Skeletal muscle satellite cell (primary cell): ENCODE measurements around the gene NHLRC4.

Experiments
- H3K27me3 ChIP-seq: 2 replicates; pipeline ENCODE4 v1.7.0; 2013; ENCODE audit warnings: low read length; ENCODE audit not compliant: control insufficient read depth, insufficient read depth
- H3K36me3 ChIP-seq: 2 replicates; pipeline ENCODE4 v1.7.0; 2013; ENCODE audit warnings: mild to moderate bottlenecking, control low read depth, low read length; ENCODE audit not compliant: insufficient read depth
- H3K4me1 ChIP-seq: 2 replicates; pipeline ENCODE4 v1.7.0; 2013; ENCODE audit warnings: low read length; ENCODE audit not compliant: control insufficient read depth, insufficient read depth
- H3K4me2 ChIP-seq: 2 replicates; pipeline ENCODE4 v1.7.0; 2013; ENCODE audit warnings: mild to moderate bottlenecking, low read length
- H3K4me3 ChIP-seq: 2 replicates; pipeline ENCODE4 v1.7.0; 2013; ENCODE audit warnings: low read length
- H3K9ac ChIP-seq: 2 replicates; pipeline ENCODE4 v1.7.0; 2013; ENCODE audit warnings: mild to moderate bottlenecking, low read depth, low read length, moderate library complexity
- H3K9me3 ChIP-seq: replicated peaks from 2 replicates; pipeline ENCODE4 v1.7.0; 2013; ENCODE audit warnings: mild to moderate bottlenecking, control low read depth, low read length

Gene NHLRC4

DNA sequence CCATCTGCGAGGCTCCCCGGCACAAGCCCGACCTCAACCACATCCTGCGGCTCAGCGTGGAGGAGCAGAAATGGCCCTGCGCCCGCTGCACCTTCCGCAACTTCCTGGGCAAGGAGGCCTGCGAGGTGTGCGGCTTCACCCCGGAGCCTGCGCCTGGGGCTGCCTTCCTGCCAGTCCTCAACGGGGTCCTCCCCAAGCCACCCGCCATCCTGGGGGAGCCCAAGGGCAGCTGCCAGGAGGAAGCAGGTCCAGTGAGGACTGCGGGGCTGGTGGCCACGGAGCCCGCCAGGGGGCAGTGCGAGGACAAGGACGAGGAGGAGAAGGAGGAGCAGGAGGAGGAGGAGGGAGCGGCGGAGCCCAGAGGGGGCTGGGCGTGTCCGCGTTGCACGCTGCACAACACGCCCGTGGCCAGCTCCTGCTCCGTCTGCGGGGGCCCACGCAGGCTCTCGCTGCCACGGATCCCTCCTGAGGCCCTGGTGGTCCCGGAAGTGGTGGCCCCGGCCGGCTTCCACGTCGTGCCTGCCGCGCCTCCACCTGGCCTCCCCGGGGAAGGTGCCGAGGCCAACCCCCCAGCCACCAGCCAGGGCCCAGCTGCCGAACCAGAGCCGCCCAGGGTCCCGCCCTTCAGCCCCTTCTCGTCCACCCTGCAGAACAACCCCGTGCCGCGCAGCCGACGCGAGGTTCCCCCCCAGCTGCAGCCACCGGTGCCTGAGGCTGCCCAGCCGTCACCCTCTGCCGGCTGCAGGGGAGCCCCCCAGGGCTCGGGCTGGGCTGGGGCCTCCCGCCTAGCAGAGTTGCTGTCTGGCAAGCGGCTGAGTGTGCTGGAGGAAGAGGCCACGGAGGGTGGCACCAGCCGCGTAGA, 19.7 kb upstream of the NHLRC4 start:
- H3K27me3 ChIP-seq, result no peaks in the 10 kb centered on the region
- H3K9me3 ChIP-seq, result no peaks in the 10 kb centered on the region
- no peak overlapping the region for H3K9ac ChIP-seq
- peaks cover 27% of the 10 kb centered on the region for H3K36me3 ChIP-seq
- H3K4me3 ChIP-seq, result no peak overlapping the region
- no peaks in the 10 kb centered on the region for H3K4me1 ChIP-seq
- H3K4me2 ChIP-seq, result peak overlapping the region; percentile 31

DNA sequence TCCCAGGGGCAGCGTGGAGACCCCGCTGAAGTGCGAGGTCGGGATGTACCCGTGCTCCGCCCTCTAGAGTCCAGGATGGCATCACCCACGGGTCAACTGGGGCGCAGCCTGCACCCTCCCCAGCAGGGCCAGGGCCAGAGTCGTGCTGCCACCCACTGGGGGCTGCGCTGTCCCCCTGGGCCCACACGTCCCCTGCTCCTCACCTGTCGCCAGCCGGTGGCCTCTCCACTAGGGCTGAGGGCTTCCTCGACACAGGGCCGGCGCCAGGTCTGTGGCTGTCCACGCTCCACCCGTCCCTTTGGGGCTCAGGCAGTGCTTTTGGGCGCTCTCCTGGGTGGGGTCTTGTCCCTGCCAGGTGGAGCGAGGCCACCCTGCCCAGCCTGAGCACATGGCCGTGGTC, 18.2 kb upstream of the NHLRC4 start:
- no peak overlapping the region for H3K9ac ChIP-seq
- H3K27me3 ChIP-seq, result no peaks in the 10 kb centered on the region
- H3K9me3 ChIP-seq, result no peaks in the 10 kb centered on the region
- H3K4me3 ChIP-seq, result no peak overlapping the region
- no peak overlapping the region for H3K4me2 ChIP-seq
- H3K36me3 ChIP-seq, result peaks cover 29% of the 10 kb centered on the region
- H3K4me1 ChIP-seq, result no peaks in the 10 kb centered on the region

DNA sequence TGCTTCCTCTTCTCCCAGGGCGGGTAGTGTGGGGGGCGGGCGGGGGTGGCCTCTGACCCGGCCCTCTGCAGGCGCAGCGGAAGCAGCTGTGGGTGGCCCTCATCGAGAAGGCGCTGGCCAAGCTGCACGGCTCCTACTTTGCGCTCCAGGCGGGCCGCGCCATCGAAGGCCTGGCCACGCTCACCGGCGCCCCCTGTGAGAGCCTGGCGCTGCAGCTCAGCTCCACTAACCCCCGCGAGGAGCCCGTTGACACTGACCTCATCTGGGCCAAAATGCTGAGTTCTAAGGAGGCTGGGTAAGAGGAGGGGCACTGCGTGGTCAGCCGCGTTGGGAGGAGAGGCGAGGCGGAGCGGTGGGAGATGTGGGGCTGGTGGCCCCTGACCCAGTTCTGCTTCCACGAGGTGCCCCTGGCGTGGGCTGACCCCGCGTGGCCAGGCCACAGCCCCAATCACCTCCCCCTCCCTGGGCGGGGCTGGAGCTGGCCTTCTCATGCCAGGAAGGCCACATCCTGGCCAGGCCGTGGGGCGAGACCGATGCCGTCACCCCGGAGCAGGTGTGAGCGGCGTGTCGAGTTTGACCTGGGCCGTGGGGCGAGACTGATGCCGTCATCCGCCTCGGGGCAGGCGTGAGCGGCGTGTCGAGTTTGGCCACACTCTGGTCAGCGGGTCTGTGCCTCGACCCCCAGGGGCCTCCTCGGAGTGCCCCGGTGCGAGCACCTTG, 17.1 kb upstream of the NHLRC4 start:
- Histone ChIP-seq H3K36me3 (peaks cover 29% of the 10 kb centered on the region), H3K4me3 (no peak overlapping the region)

DNA sequence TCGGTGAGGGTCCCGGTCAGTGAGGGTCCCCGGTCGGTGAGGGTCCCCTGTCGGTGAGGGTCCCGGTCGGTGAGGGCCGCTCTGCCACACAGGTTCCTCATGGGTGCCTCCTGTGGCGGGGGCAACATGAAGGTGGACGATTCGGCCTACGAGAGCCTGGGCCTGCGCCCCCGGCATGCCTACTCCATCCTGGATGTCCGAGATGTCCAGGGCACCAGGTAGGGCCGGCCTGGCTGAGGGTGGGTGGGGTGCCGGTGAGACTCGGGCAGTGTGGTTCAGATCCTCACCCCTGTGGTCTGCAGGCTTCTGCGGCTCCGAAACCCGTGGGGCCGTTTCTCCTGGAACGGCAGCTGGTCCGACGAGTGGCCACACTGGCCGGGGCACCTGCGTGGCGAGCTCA, 15.6 kb upstream of the NHLRC4 start:
- H3K9me3 ChIP-seq, result no peaks in the 10 kb centered on the region
- peaks cover 29% of the 10 kb centered on the region for H3K36me3 ChIP-seq
- no peak overlapping the region for H3K4me3 ChIP-seq
- no peaks in the 10 kb centered on the region for H3K27me3 ChIP-seq
- no peak overlapping the region for H3K4me2 ChIP-seq
- H3K9ac ChIP-seq, result no peak overlapping the region
- peaks cover 25% of the 10 kb centered on the region for H3K4me1 ChIP-seq

More for the DNA sequence above, 17.1 kb upstream of the NHLRC4 start:
- Histone ChIP-seq H3K27me3 (no peaks in the 10 kb centered on the region), H3K9ac (no peak overlapping the region), H3K9me3 (no peaks in the 10 kb centered on the region), H3K4me1 (peaks cover 11% of the 10 kb centered on the region), H3K4me2 (no peak overlapping the region)

DNA sequence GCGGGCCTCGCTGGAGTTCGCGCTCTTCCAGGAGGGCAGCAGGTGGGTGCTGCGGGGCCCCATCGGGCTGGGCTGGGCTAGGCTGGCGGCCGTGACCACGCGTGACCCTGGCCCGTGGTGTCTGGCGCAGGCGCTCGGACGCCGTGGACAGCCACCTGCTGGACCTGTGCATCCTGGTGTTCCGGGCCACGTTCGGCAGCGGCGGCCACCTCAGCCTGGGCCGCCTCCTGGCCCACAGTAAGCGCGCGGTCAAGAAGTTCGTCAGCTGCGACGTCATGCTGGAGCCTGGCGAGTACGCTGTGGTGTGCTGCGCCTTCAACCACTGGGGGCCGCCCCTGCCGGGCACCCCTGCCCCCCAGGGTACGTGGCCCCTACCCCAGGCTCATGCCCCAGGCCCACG, 14.6 kb upstream of the NHLRC4 start:
- Histone ChIP-seq H3K9ac (no peak overlapping the region), H3K36me3 (peaks cover 29% of the 10 kb centered on the region), H3K9me3 (no peaks in the 10 kb centered on the region), H3K4me3 (no peak overlapping the region), H3K27me3 (no peaks in the 10 kb centered on the region), H3K4me1 (peaks cover 25% of the 10 kb centered on the region), H3K4me2 (no peak overlapping the region)

DNA sequence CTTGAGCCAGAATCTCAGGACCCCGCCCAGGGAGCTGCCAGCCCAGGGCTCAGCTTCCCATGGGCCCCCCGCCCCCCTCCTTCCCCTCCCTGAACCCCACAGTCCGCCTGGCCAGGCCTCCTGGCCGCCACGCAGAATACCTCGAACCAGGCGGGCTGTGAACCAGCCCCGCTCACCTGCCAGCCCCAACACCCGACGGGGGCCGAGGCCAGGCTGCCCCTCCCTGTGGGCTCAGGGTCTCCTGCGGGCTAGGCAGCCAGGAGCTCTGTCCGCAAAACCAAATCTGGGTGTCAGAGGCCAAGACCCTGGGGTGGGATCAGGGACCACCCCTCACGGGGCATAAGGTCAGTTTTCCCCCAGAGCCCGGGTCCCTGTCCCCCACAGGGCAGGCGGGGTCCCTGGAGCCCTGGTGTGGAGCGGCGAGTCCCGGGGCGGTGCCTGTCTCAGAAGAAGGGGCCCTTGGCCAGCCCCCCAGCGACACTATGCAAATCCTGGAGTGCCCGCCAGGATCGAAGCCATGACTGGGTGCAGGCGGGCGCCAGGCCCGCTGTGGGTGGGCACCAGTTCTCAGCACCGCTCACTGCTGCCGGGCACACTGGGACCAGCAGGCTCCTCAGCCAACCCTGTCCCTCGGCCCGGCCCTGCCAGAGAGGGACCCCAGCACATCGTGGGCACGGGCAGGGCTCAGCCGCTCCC, 13.1 kb upstream of the NHLRC4 start:
- no peak overlapping the region for H3K9ac ChIP-seq
- no peak overlapping the region for H3K4me2 ChIP-seq
- H3K36me3 ChIP-seq, result peaks cover 22% of the 10 kb centered on the region
- H3K27me3 ChIP-seq, result peaks cover 9% of the 10 kb centered on the region
- no peak overlapping the region for H3K4me3 ChIP-seq
- H3K4me1 ChIP-seq, result peaks cover 25% of the 10 kb centered on the region
- no peaks in the 10 kb centered on the region for H3K9me3 ChIP-seq

DNA sequence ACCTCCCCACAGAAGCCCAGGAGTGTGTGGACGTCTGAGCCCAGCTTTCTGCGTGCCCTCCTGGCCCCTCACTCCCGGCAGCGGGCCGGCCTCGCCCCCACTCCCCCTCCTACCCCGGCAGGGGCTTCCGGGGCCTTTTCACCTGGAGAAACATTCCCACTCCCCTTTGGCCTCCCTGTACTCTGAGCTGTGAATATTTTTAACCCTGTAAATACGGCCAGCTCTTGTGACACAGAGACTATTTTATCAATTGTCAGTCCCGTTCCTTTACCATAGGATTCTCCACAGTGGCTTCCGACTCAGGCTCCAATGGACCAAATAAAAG, 12.5 kb upstream of the NHLRC4 start:
- Histone ChIP-seq H3K27me3 (peaks cover 14% of the 10 kb centered on the region), H3K4me1 (peaks cover 25% of the 10 kb centered on the region), H3K9me3 (no peaks in the 10 kb centered on the region), H3K4me3 (no peak overlapping the region), H3K9ac (peak overlapping the region; percentile 60), H3K4me2 (peak overlapping the region; percentile 86), H3K36me3 (peaks cover 20% of the 10 kb centered on the region)

DNA sequence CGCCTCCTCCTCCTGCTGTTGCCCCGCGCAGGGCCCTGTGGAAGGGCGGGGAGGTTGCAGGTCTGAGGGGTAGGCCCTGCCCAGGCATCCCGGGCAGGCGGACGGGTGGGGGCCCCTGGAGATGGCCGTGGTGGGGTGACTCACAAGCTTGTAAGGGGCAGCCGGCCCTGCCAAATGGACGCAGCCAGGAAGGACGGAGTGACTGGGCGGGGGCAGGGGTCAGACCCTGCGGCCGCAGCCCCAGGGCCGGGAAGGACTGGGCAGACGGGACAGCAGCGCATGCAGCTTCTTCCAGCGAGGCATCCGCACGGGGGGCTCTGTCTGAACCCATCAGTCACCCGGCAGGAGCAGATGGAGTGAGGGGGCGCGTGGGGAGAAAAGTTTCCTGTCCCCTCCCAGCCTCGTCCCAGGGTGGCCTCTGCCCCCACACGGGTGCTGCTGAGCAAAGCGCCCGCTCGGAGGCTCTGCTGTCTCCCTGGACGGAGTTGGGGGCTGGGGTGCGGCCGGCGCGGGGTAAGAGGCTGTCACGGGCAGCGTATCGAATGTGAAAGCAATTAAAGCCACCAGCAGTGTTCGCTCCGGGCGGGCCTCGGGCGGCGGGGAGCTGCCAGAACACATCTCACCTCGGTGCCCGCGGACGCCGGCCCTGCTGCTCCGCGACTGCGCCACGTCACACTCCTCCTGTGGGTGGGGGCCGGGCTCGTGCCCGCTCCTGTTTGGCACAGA, 12.0 kb upstream of the NHLRC4 start:
- peak overlapping the region; percentile 60 for H3K9ac ChIP-seq
- peaks cover 25% of the 10 kb centered on the region for H3K4me1 ChIP-seq
- H3K4me3 ChIP-seq, result peak overlapping the region; percentile 61
- H3K4me2 ChIP-seq, result peak overlapping the region; percentile 86
- peaks cover 17% of the 10 kb centered on the region for H3K36me3 ChIP-seq
- peaks cover 20% of the 10 kb centered on the region for H3K27me3 ChIP-seq
- no peaks in the 10 kb centered on the region for H3K9me3 ChIP-seq

DNA sequence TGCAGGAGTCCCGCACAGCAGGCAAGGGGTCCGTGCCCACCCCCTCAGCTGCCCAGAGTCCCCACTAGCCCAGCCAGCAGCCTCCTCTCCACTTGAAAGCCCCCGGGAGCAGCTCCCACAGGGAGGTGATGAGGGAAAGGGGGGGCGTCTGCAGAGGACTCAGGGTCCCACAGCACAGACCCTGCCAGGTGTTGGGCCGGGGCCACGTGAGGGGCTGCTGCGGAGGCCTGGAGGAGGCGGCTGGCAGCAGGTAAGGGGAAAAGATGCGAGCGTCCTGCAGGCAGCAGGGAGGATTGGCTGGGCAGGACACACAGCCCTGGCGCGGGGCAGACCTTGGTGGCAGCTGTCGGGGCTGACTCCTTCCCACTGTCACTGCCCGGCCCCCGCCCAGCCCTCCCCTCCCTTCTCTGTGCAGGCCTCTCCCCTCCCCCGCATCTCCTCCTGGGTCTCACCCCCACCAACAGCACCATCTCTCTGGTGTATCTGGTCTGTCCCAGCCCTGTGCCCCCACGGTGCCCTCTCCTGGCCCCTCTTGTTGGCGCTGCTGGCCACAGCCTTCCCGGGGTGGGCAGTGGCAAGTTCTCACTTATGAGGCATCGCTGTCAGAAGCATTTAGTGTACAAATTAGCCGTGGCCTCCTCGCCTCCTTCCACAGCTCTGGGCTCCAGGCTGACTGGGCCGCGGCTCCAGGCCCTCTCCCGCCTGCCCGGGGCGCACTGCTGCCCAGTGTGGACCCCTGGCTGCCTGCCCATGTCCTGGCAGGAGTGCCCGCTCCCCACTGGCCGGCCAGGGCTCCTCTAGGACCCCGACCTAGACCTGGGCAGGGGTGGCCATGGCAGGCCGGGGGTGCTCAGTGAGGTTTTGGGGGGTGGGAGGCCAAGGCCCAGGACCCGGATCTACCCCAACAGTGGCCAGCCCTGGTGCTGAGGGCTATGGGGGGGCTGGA, 11.0 kb upstream of the NHLRC4 start:
- no peak overlapping the region for H3K9ac ChIP-seq
- no peak overlapping the region for H3K4me3 ChIP-seq
- H3K9me3 ChIP-seq, result no peaks in the 10 kb centered on the region
- peaks cover 25% of the 10 kb centered on the region for H3K4me1 ChIP-seq
- peaks cover 22% of the 10 kb centered on the region for H3K27me3 ChIP-seq
- peak overlapping the region; percentile 86 for H3K4me2 ChIP-seq
- H3K36me3 ChIP-seq, result peaks cover 10% of the 10 kb centered on the region

DNA sequence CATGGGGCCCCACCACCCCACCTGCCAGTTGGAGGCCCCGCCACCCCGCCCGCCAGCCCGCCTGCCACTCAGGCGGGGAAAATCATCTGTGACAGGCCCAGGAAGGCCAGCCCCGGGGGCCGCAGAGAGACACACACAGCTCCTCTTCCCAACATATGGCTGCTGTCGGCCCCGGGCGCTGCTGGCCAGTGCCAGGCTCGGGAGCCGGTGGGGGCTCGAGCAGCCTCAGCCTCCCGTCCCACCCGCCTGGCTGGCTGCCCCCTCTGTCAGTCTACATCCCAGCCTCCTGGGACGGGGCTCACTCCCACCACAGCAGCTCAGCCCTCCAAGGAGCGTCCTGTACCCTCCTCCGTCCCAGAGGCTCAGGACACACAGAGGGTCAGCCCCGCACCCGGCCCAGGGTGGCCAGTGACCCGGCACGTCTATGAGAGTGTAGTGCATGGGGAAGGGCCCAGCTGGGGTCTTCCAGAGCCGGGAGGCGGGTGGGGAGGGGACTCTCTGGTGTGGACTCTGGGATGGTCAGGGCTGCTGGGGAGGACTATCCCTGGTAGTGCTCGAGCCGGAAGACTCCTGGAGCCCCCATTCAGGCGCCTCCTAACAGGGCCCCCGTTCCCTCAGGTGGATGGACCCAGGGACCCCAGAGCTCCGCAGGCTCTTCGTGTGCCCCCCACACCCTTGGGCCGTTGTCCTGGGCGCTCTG, 10.2 kb upstream of the NHLRC4 start:
- H3K4me1 ChIP-seq, result peaks cover 25% of the 10 kb centered on the region
- H3K27me3 ChIP-seq, result peaks cover 30% of the 10 kb centered on the region
- no peak overlapping the region for H3K4me2 ChIP-seq
- H3K4me3 ChIP-seq, result no peak overlapping the region
- H3K9ac ChIP-seq, result no peak overlapping the region
- no peaks in the 10 kb centered on the region for H3K9me3 ChIP-seq
- peaks cover 8% of the 10 kb centered on the region for H3K36me3 ChIP-seq
